ENCODE results near the gene SYCP3. TPM values are rescaled to one million over a fixed set of nuclear protein-coding genes. Genes with fewer than 3 reads are reported as not detected.
A peak's percentile ranks its signal among the peaks of the same experiment; 100 is the strongest.

Gene SYCP3
- total and polyA plus RNA-seq, 2 of the 13 experiments (the other 11 are each of a cell fraction or from before 2014, with no cell fraction given) = not detected

DNA sequence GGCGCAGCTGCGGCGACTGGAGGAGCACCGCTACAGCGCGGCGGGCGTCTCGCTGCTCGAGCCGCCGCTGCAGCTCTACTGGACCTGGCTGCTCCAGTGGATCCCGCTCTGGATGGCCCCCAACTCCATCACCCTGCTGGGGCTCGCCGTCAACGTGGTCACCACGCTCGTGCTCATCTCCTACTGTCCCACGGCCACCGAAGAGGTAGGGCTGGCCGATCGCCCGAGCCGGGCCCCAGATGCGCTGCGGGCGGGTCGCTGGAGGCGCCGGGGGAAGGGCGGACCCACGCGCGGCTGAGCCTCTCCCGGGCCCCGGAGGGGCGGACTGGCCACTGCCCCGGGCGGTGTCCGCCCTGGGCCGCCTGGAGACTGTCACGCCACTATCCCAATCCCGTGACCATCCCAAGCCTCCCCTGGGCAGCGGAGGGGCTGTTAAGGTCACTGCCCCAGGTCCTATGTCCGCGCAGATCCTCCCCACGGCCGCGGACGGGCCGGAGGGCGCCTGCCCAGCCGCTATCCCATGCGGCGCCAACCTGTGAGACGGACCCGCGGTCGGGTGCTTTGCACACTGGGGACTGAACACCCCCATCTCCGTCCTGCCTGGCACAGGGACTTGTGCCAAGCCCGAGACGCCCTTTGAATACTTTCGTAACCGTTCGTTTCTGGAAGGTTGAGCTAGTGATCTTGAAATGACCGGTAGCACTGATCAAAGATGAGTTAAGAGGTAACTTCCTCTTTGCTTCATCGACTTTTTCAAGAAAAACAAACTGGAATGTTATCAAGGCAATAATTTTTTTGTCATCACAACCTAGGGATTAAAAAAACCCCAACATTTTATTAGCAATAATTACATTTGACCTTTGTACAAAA, 41.1 kb downstream of the SYCP3 start (continued):
- peak in 1 of 2 experiments; percentile 27; a peak in 1 of 4 replicates for TF ChIP-seq EP300 (IDR thresholded peaks at IDR 0.05; ENCODE audit: low read depth in 2 of 2, low read length in 2 of 2)
- 0 out of 2 replicates have a peak, but pooled peaks have one; percentile 12 for TF ChIP-seq EP300 (CRISPR knock-in tag; IDR thresholded peaks at IDR 0.05; ENCODE audit: borderline replicate concordance)
- TF ChIP-seq CENPX (CRISPR knock-in tag; IDR thresholded peaks at IDR 0.05) = no peak
- TF ChIP-seq SETDB1 (CRISPR knock-in tag; IDR thresholded peaks at IDR 0.05; ENCODE audit: borderline replicate concordance) = no peak
- TF ChIP-seq ZHX2 (IDR thresholded peaks at IDR 0.05; ENCODE audit: low read depth) = no peak
- TF ChIP-seq ZHX2 (CRISPR knock-in tag; IDR thresholded peaks at IDR 0.05; ENCODE audit: borderline replicate concordance) = no peak
- no peak for TF ChIP-seq ZNF333 (CRISPR knock-in tag; IDR thresholded peaks at IDR 0.05; ENCODE audit: borderline replicate concordance)
- TF ChIP-seq ELF3 (CRISPR knock-in tag; IDR thresholded peaks at IDR 0.05) = peak; percentile 52; the same call in 1 of the 2 replicates
- TF ChIP-seq CHD2 (IDR thresholded peaks at IDR 0.05; ENCODE audit: low read depth, low read length) = no peak
- TF ChIP-seq ZNF879 (CRISPR knock-in tag; IDR thresholded peaks at IDR 0.05) = no peak; the same call in 1 of the 2 replicates
- no peak for TF ChIP-seq GABPA (IDR thresholded peaks at IDR 0.05; ENCODE audit: low read depth, low read length)
- TF ChIP-seq GABPA (CRISPR knock-in tag; IDR thresholded peaks at IDR 0.05; ENCODE audit: low read depth) = no peak; the same call in 1 of the 2 replicates
- TF ChIP-seq FOXP1 (IDR thresholded peaks at IDR 0.05) = no peak
- no peak for TF ChIP-seq FOXP1 (CRISPR knock-in tag; IDR thresholded peaks at IDR 0.05)
- TF ChIP-seq ZNF484 (CRISPR knock-in tag; IDR thresholded peaks at IDR 0.05; ENCODE audit: borderline replicate concordance, low read depth) = no peak
- peak; percentile 73 for TF ChIP-seq SAP130 (CRISPR knock-in tag; IDR thresholded peaks at IDR 0.05; ENCODE audit: low read depth)
- no peak for TF ChIP-seq TSC22D2 (CRISPR knock-in tag; IDR thresholded peaks at IDR 0.05; ENCODE audit: borderline replicate concordance)
- TF ChIP-seq NFE2L2 (IDR thresholded peaks at IDR 0.05; ENCODE audit: low read length) = no peak
- no peak for TF ChIP-seq KLF6 (CRISPR knock-in tag; IDR thresholded peaks at IDR 0.05)
- TF ChIP-seq, protein P1, sequence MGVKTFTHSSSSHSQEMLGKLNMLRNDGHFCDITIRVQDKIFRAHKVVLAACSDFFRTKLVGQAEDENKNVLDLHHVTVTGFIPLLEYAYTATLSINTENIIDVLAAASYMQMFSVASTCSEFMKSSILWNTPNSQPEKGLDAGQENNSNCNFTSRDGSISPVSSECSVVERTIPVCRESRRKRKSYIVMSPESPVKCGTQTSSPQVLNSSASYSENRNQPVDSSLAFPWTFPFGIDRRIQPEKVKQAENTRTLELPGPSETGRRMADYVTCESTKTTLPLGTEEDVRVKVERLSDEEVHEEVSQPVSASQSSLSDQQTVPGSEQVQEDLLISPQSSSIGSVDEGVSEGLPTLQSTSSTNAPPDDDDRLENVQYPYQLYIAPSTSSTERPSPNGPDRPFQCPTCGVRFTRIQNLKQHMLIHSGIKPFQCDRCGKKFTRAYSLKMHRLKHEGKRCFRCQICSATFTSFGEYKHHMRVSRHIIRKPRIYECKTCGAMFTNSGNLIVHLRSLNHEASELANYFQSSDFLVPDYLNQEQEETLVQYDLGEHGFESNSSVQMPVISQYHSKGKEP (CRISPR knock-in tag; IDR thresholded peaks at IDR 0.05) = no peak
- no peak; the same call in 1 of the 2 replicates for TF ChIP-seq ZNF691 (CRISPR knock-in tag; IDR thresholded peaks at IDR 0.05; ENCODE audit: borderline replicate concordance, low read depth)
- 0 out of 2 replicates have a peak, but pooled peaks have one; percentile 14 for TF ChIP-seq ZNF264 (CRISPR knock-in tag; IDR thresholded peaks at IDR 0.05)
